Hematopoietic multipotent progenitor cell (in vitro differentiated cells): Measurements from ENCODE around the gene LACC1. TPM values are rescaled to one million over a fixed set of nuclear protein-coding genes. Genes with fewer than 3 reads are reported as not detected.
A peak's percentile ranks its signal among the peaks of the same experiment; 100 is the strongest.

Source experiments
- DNase-seq, 3 donors: peaks; one replicate each; pipeline ENCODE4 v3.0.0-alpha.2; 2011 to 2015; ENCODE audit warnings: low read depth in 2 of 3, low spot score in 2 of 3
- total RNA-seq: library from RNA; depleted of rRNA; stranded (reverse); fragments of >200 nt; gene quantifications from one replicate; pipeline ENCODE4 v1.2.3, GENCODE V29; 2012

LACC1 gene
- total RNA-seq, 1 donor, result 3.5 TPM

GRCh38 chr13:43881580-43881979 lies 1.9 kb downstream of the LACC1 start:
- no peak for DNase-seq

GRCh38 chr13:43883631-43884030 lies 3.9 kb downstream of the LACC1 start:
- no peak for DNase-seq

- DNase-seq, result no peak
These were observed 4.5 kb downstream of the LACC1 start for GRCh38 chr13:43884222-43884621.

GRCh38 chr13:43894438-43894837 lies 14.7 kb downstream of the LACC1 start:
- DNase-seq, result peak in 1 of 3 donors; percentile 49

- no peak for DNase-seq
These were observed 16.2 kb downstream of the LACC1 start for GRCh38 chr13:43895940-43896339.

- DNase-seq, result peak in 2 of 3 donors; percentile 45 to 83
These were observed 25.8 kb downstream of the LACC1 start for GRCh38 chr13:43905435-43906031.

- DNase-seq, result peak in 2 of 3 donors; percentile 40 to 79
These were observed 28.7 kb downstream of the LACC1 start for GRCh38 chr13:43908156-43909126.

GRCh38 chr13:43910856-43911255 lies 31.2 kb downstream of the LACC1 start:
- DNase-seq, result no peak

GRCh38 chr13:43911278-43911677 lies 31.6 kb downstream of the LACC1 start:
- peak in 1 of 3 donors; percentile 42 for DNase-seq

- no peak for DNase-seq
These were observed 32.2 kb downstream of the LACC1 start for GRCh38 chr13:43911871-43912270.

GRCh38 chr13:43915451-43915850 lies 35.7 kb downstream of the LACC1 start:
- DNase-seq, result no peak

- no peak for DNase-seq
These were observed 37.1 kb downstream of the LACC1 start for GRCh38 chr13:43916828-43917227.

- DNase-seq, result no peak
These were observed 38.9 kb downstream of the LACC1 start for GRCh38 chr13:43918636-43919035.

GRCh38 chr13:43920965-43921674 lies 41.4 kb downstream of the LACC1 start:
- no peak for DNase-seq

GRCh38 chr13:43924549-43925245 lies 45.0 kb downstream of the LACC1 start:
- no peak for DNase-seq

- DNase-seq, result no peak
These were observed 50.2 kb downstream of the LACC1 start for GRCh38 chr13:43929947-43930346.

- DNase-seq, result no peak
These were observed 53.7 kb downstream of the LACC1 start for GRCh38 chr13:43933378-43933777.

- no peak for DNase-seq
These were observed 54.6 kb downstream of the LACC1 start for GRCh38 chr13:43934273-43934672.

GRCh38 chr13:43935878-43936277 lies 56.2 kb downstream of the LACC1 start:
- DNase-seq, result no peak

GRCh38 chr13:43936647-43937046 lies 56.9 kb downstream of the LACC1 start:
- no peak for DNase-seq

- no peak for DNase-seq
These were observed 58.1 kb downstream of the LACC1 start for GRCh38 chr13:43937839-43938238.
